GM18507 (cell line): ENCODE data around the gene UNC45A.
A peak's percentile ranks its signal among the peaks of the same experiment; 100 is the strongest.

Experiments
- DNase-seq: peaks from one replicate; pipeline ENCODE4 v3.0.0; 2011; ENCODE audit warnings: low read depth; ENCODE audit not compliant: insufficient read length; ENCODE audit errors: extremely low spot score
- FAIRE-seq: peaks from 2 replicates; lab custom pipeline; 2011; peaks lifted over from hg19 to GRCh38; lab: Jason Lieb, UNC

UNC45A gene

DNA sequence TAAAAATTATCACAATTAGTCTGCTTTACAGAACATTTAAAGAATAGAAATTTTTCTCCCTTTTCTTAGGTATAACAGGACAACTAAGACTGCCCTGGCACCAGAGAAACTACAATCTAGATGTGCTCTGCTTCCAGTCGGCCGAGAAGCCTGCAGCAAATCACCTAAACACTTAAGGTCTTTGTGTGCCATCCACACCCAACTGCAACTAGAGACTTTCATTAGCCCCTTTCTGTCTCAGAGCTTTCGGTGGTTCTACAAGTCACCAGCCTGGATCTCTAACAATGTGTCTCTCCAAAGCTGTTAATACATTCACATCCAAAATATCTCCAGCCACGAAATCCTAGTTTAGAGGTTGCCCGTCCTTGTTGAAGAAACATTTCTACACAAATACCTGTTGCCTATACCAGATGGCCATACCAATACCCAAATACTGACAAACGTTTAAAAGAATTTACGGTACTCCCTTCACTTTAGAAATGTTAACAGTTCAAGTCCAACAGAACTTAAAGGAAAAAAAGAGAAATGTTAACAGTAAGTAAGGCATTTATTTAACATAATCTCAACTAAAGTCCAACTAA lies 52.6 kb downstream of the UNC45A start:
- no peak for FAIRE-seq

GRCh38 chr15:90988296-90988695 lies 53.2 kb downstream of the UNC45A start:
- no peak for DNase-seq
- peak; percentile 48 for FAIRE-seq

More for the DNA sequence above, 52.6 kb downstream of the UNC45A start:
- DNase-seq, result no peak

- peak; percentile 42 for FAIRE-seq
- DNase-seq, result no peak
Measured at GRCh38 chr15:90989040-90989768, 54.1 kb downstream of the UNC45A start.

- no peak for FAIRE-seq
- DNase-seq, result no peak
Measured at GRCh38 chr15:90990446-90990845, 55.4 kb downstream of the UNC45A start.

DNA sequence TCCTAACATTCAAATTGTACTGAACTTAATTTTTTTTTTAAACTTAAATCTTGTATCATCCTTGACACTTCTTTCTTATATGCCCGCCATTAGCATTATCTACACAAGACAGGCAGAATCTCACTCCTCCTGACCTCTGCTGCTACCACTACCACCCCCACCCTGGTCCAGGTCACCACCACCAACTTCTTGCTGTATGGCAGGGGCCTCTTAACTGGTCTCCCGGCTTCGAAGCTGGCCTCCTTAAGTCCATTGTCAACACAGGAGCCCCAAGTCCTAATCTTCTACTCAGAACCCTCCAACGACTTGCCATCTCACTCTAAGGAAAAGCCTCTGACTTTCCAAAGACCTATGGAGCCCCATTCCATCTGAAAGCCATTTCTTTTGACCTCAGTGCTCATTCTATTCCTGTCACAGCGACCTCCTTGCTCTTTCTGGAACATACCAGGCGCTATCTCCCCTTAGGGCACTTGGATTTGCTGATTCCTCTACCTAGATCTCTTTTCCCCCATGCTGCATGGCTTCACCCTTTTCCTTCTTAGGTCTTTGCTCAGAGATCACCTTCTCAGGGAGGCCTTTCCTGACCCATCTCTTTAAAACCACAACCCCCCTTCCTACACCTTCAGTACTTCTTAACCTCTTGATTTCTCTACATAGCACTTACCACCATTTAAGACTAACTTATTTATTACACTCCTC lies 56.7 kb downstream of the UNC45A start:
- DNase-seq (no peak), FAIRE-seq (no peak)

DNA sequence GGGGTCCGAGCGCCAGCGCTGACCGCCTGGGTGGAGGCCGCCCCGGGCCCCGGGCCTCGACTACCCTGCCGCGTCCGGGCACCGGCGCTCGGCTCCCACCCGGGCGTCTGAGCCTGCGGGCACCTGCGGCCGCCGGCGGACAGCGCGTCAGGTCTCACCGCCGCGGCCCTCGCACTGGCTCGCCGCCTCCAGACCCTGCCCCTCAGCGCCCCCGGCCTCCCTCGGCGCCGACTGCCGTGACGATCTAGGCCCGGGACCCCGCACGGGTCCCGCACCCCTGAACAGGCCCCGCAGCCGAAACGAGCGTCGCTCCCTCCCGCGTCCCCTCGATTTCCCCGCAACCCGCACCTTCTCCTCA lies 59.0 kb downstream of the UNC45A start:
- no peak for FAIRE-seq
- no peak for DNase-seq

- peak; percentile 99 for DNase-seq
- FAIRE-seq, result peak; percentile 98
Measured at GRCh38 chr15:90994417-90995311, 59.6 kb downstream of the UNC45A start, which contains the start of gene PRC1. TSS of gene PRC1 (minus strand) at chr15:90994535. CDS start at chr15:90994417, 118 bp downstream.

GRCh38 chr15:90998737-90999136 lies 63.7 kb downstream of the UNC45A start:
- FAIRE-seq, result no peak
- DNase-seq, result no peak

DNA sequence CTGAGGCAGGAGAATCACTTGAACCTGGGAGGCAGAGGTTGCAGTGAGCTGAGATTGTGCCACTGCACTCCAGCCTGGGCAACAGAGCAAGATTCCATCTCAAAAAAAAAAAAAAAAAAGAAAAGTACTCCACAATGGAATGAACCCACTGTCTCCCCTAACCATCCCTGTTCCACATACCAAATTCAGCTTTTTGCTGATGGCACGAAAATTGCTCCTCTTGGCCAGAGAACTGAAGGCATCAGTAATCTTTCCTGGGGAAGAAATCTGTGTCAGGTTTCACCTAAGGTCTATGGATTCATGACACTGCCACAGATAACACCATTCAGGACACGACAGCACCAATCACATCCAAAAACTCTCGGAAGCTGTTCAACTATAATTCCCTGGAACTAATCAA lies 66.1 kb downstream of the UNC45A start:
- FAIRE-seq, result no peak
- DNase-seq, result no peak
